Measurements from ENCODE around the gene CLEC16A.

CLEC16A gene

DNA sequence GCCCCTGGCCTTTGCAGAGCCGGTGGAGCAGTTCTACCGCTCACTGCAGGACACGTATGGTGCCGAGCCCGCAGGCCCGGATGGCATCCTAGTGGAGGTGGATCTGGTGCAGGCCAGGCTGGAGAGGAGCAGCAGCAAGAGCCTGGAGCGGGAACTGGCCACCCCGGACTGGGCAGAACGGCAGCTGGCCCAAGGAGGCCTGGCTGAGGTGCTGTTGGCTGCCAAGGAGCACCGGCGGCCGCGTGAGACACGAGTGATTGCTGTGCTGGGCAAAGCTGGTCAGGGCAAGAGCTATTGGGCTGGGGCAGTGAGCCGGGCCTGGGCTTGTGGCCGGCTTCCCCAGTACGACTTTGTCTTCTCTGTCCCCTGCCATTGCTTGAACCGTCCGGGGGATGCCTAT lies 37.9 kb upstream of the CLEC16A start:
- H3K9me3 ChIP-seq (ENCODE audit: insufficient read depth, low read length, severe bottlenecking), result peaks cover 4% of the 10 kb centered on the region
- H3K27me3 ChIP-seq (ENCODE audit: insufficient read depth, low read length, poor library complexity), result no peaks in the 10 kb centered on the region
- no peak overlapping the region for H3K9ac ChIP-seq (ENCODE audit: low read depth, low read length)
- no peak for ATAC-seq (ENCODE audit: insufficient read depth, low read depth)
- no peak overlapping the region for H2AFZ ChIP-seq (ENCODE audit: low read depth, low read length)
- TF ChIP-seq EZH2 (IDR thresholded peaks at IDR 0.05; ENCODE audit: borderline replicate concordance, low read depth, low read length, severe bottlenecking), result no peak
- TF ChIP-seq, protein P1, sequence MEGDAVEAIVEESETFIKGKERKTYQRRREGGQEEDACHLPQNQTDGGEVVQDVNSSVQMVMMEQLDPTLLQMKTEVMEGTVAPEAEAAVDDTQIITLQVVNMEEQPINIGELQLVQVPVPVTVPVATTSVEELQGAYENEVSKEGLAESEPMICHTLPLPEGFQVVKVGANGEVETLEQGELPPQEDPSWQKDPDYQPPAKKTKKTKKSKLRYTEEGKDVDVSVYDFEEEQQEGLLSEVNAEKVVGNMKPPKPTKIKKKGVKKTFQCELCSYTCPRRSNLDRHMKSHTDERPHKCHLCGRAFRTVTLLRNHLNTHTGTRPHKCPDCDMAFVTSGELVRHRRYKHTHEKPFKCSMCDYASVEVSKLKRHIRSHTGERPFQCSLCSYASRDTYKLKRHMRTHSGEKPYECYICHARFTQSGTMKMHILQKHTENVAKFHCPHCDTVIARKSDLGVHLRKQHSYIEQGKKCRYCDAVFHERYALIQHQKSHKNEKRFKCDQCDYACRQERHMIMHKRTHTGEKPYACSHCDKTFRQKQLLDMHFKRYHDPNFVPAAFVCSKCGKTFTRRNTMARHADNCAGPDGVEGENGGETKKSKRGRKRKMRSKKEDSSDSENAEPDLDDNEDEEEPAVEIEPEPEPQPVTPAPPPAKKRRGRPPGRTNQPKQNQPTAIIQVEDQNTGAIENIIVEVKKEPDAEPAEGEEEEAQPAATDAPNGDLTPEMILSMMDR (IDR thresholded peaks at IDR 0.05; ENCODE audit: borderline replicate concordance, extremely low read depth, low read length, poor library complexity, severe bottlenecking), result no peak
- no peaks in the 10 kb centered on the region for H3K79me2 ChIP-seq (ENCODE audit: insufficient read depth, low read length)
- H3K36me3 ChIP-seq (ENCODE audit: insufficient read depth, low read length), result no peaks in the 10 kb centered on the region
- H3K27ac ChIP-seq (ENCODE audit: low read length), result no peak overlapping the region
- H3K4me1 ChIP-seq (ENCODE audit: insufficient read depth, low read length), result no peaks in the 10 kb centered on the region
- no peak for DNase-seq
- H3K4me3 ChIP-seq (ENCODE audit: low read depth in 1 of 2, low read length in 2 of 2), result no peak overlapping the region
- no peak overlapping the region for H3K4me2 ChIP-seq (ENCODE audit: insufficient read depth, low read length)
- H4K20me1 ChIP-seq (ENCODE audit: insufficient read depth, low read length), result no peaks in the 10 kb centered on the region

DNA sequence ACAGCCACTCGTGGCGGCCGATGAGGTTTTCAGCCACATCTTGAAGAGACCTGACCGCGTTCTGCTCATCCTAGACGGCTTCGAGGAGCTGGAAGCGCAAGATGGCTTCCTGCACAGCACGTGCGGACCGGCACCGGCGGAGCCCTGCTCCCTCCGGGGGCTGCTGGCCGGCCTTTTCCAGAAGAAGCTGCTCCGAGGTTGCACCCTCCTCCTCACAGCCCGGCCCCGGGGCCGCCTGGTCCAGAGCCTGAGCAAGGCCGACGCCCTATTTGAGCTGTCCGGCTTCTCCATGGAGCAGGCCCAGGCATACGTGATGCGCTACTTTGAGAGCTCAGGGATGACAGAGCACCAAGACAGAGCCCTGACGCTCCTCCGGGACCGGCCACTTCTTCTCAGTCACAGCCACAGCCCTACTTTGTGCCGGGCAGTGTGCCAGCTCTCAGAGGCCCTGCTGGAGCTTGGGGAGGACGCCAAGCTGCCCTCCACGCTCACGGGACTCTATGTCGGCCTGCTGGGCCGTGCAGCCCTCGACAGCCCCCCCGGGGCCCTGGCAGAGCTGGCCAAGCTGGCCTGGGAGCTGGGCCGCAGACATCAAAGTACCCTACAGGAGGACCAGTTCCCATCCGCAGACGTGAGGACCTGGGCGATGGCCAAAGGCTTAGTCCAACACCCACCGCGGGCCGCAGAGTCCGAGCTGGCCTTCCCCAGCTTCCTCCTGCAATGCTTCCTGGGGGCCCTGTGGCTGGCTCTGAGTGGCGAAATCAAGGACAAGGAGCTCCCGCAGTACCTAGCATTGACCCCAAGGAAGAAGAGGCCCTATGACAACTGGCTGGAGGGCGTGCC lies 37.2 kb upstream of the CLEC16A start:
- ATAC-seq (ENCODE audit: insufficient read depth, low read depth), result no peak
- H3K9ac ChIP-seq (ENCODE audit: low read depth, low read length), result no peak overlapping the region
- H2AFZ ChIP-seq (ENCODE audit: low read depth, low read length), result no peak overlapping the region
- H3K4me3 ChIP-seq (ENCODE audit: low read depth in 1 of 2, low read length in 2 of 2), result no peak overlapping the region
- no peaks in the 10 kb centered on the region for H3K27me3 ChIP-seq (ENCODE audit: insufficient read depth, low read length, poor library complexity)
- DNase-seq, result no peak
- TF ChIP-seq EZH2 (IDR thresholded peaks at IDR 0.05; ENCODE audit: borderline replicate concordance, low read depth, low read length, severe bottlenecking), result no peak
- TF ChIP-seq, protein P1 (IDR thresholded peaks at IDR 0.05; ENCODE audit: borderline replicate concordance, extremely low read depth, low read length, poor library complexity, severe bottlenecking), result no peak
- no peak overlapping the region for H3K4me2 ChIP-seq (ENCODE audit: insufficient read depth, low read length)
- no peaks in the 10 kb centered on the region for H3K36me3 ChIP-seq (ENCODE audit: insufficient read depth, low read length)
- H3K4me1 ChIP-seq (ENCODE audit: insufficient read depth, low read length), result no peaks in the 10 kb centered on the region
- no peak overlapping the region for H3K27ac ChIP-seq (ENCODE audit: low read length)
- H3K9me3 ChIP-seq (ENCODE audit: insufficient read depth, low read length, severe bottlenecking), result peaks cover 4% of the 10 kb centered on the region
- H3K79me2 ChIP-seq (ENCODE audit: insufficient read depth, low read length), result no peaks in the 10 kb centered on the region
- no peaks in the 10 kb centered on the region for H4K20me1 ChIP-seq (ENCODE audit: insufficient read depth, low read length)

DNA sequence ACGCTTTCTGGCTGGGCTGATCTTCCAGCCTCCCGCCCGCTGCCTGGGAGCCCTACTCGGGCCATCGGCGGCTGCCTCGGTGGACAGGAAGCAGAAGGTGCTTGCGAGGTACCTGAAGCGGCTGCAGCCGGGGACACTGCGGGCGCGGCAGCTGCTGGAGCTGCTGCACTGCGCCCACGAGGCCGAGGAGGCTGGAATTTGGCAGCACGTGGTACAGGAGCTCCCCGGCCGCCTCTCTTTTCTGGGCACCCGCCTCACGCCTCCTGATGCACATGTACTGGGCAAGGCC lies 36.7 kb upstream of the CLEC16A start:
- Histone ChIP-seq H3K9ac (ENCODE audit: low read depth, low read length) (no peak overlapping the region), H3K27me3 (ENCODE audit: insufficient read depth, low read length, poor library complexity) (no peaks in the 10 kb centered on the region), H3K36me3 (ENCODE audit: insufficient read depth, low read length) (no peaks in the 10 kb centered on the region), H3K79me2 (ENCODE audit: insufficient read depth, low read length) (no peaks in the 10 kb centered on the region), H3K4me3 (ENCODE audit: low read depth in 1 of 2, low read length in 2 of 2) (no peak overlapping the region), H4K20me1 (ENCODE audit: insufficient read depth, low read length) (no peaks in the 10 kb centered on the region), H2AFZ (ENCODE audit: low read depth, low read length) (no peak overlapping the region), H3K4me1 (ENCODE audit: insufficient read depth, low read length) (no peaks in the 10 kb centered on the region), H3K27ac (ENCODE audit: low read length) (no peak overlapping the region), H3K9me3 (ENCODE audit: insufficient read depth, low read length, severe bottlenecking) (peaks cover 4% of the 10 kb centered on the region), H3K4me2 (ENCODE audit: insufficient read depth, low read length) (no peak overlapping the region)
- ATAC-seq (ENCODE audit: insufficient read depth, low read depth) (no peak), DNase-seq (no peak)
- no peak for TF ChIP-seq EZH2 (IDR thresholded peaks at IDR 0.05; ENCODE audit: borderline replicate concordance, low read depth, low read length, severe bottlenecking)
- TF ChIP-seq, protein P1 (IDR thresholded peaks at IDR 0.05; ENCODE audit: borderline replicate concordance, extremely low read depth, low read length, poor library complexity, severe bottlenecking), result no peak
